Suprapubic skin (tissue), 4 donors: ENCODE results near the gene IRAK1. TPM values are rescaled to one million over a fixed set of nuclear protein-coding genes. Genes with fewer than 3 reads are reported as not detected.
A peak's percentile ranks its signal among the peaks of the same experiment; 100 is the strongest.
"Not testable (repeated sequence)": the region's sequence is repeated elsewhere in the genome, so short reads cannot be mapped to it uniquely, and the experiment has no call there.

Source experiments
- DNase-seq, 2 donors: peaks; one replicate each; pipeline ENCODE4 v3.0.0-alpha.2; 2019; ENCODE audit warnings: low spot score in 2 of 2
- H3K27ac ChIP-seq: fragments of 200-600 bp; sonication (generic); one replicate; pipeline ENCODE4 v1.5.1; 2019
- H3K27me3 ChIP-seq: fragments of 200-600 bp; sonication (generic); one replicate; pipeline ENCODE4 v1.5.1; 2019
- H3K36me3 ChIP-seq: fragments of 200-600 bp; sonication (generic); one replicate; pipeline ENCODE4 v1.5.1; 2019
- H3K4me1 ChIP-seq: fragments of 200-600 bp; sonication (generic); one replicate; pipeline ENCODE4 v1.5.1; 2019
- H3K4me3 ChIP-seq: fragments of 200-600 bp; sonication (generic); one replicate; pipeline ENCODE4 v1.5.1; 2019; ENCODE audit warnings: mild to moderate bottlenecking
- H3K9me3 ChIP-seq: fragments of 200-600 bp; sonication (generic); one replicate; pipeline ENCODE4 v1.5.1; 2019
- EP300 ChIP-seq: sonication (generic); formaldehyde crosslinking; IDR thresholded peaks from one replicate; pipeline ENCODE4 v1.6.1; 2017; ENCODE audit warnings: antibody characterized with exemption
- POLR2A ChIP-seq, 2 donors: fragments of 450-650 bp; IDR thresholded peaks; one replicate each; pipeline ENCODE4 v1.6.1; 2017; ENCODE audit warnings: antibody characterized with exemption in 2 of 2, mild to moderate bottlenecking in 2 of 2, moderate library complexity in 2 of 2
- POLR2AphosphoS5 ChIP-seq, 3 donors: sonication (generic); formaldehyde crosslinking; IDR thresholded peaks; one replicate each; pipeline ENCODE4 v1.6.1; 2017; ENCODE audit warnings: antibody characterized with exemption in 3 of 3
- WGBS: methylation state at CpG from one replicate; pipeline ENCODE4 v1.1.5; 2018; 5-methylcytosine and 5-hydroxymethylcytosine counted together
- total RNA-seq, 4 donors: library from RNA; depleted of rRNA; stranded (reverse); fragments of >200 nt; gene quantifications; one replicate each; pipeline ENCODE4 v1.1.0, GENCODE V29; 2016
- TF ChIP-seq, protein P1 (sequence below), 2 donors: fragments of 200-600 bp in 1 of 2; fragments of 450-650 bp in 1 of 2; sonication (generic) in 1 of 2; IDR thresholded peaks; one replicate each; pipeline ENCODE4 v1.5.1; 2016 to 2019; ENCODE audit warnings: antibody characterized with exemption in 2 of 2, mild to moderate bottlenecking in 1 of 2, moderate library complexity in 1 of 2

Gene IRAK1
- total RNA-seq, 4 donors from 2014 or later: 51.3 to 61.5 (median 58.3) TPM

DNA sequence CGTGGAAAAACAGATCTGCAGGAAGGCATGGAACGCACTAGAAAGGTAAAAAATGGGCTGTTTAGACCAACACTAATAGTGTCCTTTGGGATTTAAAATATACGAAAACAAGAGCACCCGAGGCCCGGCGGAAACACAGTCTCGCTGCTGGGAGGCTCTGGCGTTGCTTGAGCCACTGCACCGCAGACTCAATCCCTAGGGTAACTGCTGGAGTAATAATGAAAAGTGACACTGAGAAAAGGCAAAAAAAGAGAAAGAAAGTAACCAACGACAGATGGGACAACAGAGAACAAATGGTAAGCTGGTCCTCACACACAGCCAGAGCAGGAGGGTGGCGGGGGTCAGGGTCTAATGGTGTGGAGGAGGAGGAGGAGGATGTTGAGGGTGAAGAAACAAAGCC lies 15.4 kb downstream of the IRAK1 start:
- DNase-seq: no peak
- Histone ChIP-seq H3K4me1 (peaks cover 6% of the 10 kb centered on the region), H3K27ac (no peak overlapping the region), H3K36me3 (no peaks in the 10 kb centered on the region), H3K9me3 (no peaks in the 10 kb centered on the region), H3K4me3 (no peak overlapping the region), H3K27me3 (no peaks in the 10 kb centered on the region)
- 72% methylated on average over 11 of the region's 11 CpGs for WGBS
- TF ChIP-seq, protein P1, sequence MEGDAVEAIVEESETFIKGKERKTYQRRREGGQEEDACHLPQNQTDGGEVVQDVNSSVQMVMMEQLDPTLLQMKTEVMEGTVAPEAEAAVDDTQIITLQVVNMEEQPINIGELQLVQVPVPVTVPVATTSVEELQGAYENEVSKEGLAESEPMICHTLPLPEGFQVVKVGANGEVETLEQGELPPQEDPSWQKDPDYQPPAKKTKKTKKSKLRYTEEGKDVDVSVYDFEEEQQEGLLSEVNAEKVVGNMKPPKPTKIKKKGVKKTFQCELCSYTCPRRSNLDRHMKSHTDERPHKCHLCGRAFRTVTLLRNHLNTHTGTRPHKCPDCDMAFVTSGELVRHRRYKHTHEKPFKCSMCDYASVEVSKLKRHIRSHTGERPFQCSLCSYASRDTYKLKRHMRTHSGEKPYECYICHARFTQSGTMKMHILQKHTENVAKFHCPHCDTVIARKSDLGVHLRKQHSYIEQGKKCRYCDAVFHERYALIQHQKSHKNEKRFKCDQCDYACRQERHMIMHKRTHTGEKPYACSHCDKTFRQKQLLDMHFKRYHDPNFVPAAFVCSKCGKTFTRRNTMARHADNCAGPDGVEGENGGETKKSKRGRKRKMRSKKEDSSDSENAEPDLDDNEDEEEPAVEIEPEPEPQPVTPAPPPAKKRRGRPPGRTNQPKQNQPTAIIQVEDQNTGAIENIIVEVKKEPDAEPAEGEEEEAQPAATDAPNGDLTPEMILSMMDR (IDR thresholded peaks at IDR 0.05): no peak
- TF ChIP-seq POLR2AphosphoS5 (IDR thresholded peaks at IDR 0.05) (no peak), EP300 (no peak), POLR2A (IDR thresholded peaks at IDR 0.05) (no peak)

DNA sequence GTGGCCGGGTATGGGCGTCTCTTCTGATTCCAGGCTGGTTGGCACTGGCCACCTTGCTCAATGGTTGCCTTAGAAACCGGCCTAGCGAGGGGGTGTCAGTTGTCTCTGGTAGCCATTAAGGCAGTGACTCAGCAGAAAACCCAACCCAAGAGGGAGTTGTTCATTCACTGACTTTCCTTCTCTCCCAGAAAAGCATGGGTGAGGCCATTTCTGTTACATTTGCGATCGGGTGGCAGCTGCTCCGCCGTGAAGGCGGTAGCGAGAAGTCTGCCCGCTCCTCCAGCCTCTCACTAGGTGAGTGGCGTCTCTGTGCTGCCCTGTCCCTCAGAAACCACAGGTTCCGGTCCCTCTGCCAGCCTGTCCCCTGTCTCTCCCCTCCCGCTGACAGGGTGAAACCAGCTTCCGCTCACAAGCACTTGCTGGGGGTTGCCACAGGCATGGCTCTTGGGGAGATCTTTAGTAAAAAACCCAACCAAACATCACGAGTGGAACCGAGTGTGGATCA lies 17.4 kb downstream of the IRAK1 start:
- H3K27ac ChIP-seq: peak overlapping the region; percentile 62
- peaks cover 8% of the 10 kb centered on the region for H3K4me1 ChIP-seq
- no peak overlapping the region for H3K4me3 ChIP-seq
- no peaks in the 10 kb centered on the region for H3K27me3 ChIP-seq
- no peaks in the 10 kb centered on the region for H3K9me3 ChIP-seq
- no peak for DNase-seq
- TF ChIP-seq EP300: no peak
- TF ChIP-seq POLR2AphosphoS5 (IDR thresholded peaks at IDR 0.05): no peak
- TF ChIP-seq, protein P1 (IDR thresholded peaks at IDR 0.05): no peak
- no peak for TF ChIP-seq POLR2A (IDR thresholded peaks at IDR 0.05)
- 69% methylated on average over 17 of the region's 17 CpGs for WGBS
- H3K36me3 ChIP-seq: no peaks in the 10 kb centered on the region

DNA sequence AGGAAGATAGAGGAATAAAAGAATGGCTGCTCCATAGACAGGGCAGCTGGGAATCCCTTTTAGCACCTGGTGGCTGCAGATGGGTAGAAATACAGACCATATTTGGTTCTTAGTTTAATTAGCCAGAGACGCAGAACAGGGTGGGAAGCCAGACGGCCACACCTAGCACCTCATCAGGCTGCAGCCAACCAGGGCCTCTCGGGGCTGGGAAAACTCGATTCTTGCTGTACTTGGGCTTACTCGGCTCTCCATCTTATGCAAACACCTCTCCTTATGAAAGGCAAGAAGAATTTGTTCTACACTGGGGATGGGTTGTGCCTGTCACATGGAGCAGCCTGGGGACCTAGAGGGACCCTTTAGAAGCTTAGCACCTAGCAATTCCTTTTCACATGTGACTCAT lies 19.7 kb downstream of the IRAK1 start:
- Histone ChIP-seq H3K27ac (peak overlapping the region; percentile 65), H3K27me3 (no peaks in the 10 kb centered on the region), H3K36me3 (no peaks in the 10 kb centered on the region), H3K4me3 (no peak overlapping the region), H3K9me3 (no peaks in the 10 kb centered on the region), H3K4me1 (peaks cover 8% of the 10 kb centered on the region)
- DNase-seq: no peak
- 65% methylated on average over 5 of the region's 5 CpGs for WGBS
- TF ChIP-seq, protein P1 (IDR thresholded peaks at IDR 0.05): no peak
- TF ChIP-seq POLR2A (IDR thresholded peaks at IDR 0.05): no peak

DNA sequence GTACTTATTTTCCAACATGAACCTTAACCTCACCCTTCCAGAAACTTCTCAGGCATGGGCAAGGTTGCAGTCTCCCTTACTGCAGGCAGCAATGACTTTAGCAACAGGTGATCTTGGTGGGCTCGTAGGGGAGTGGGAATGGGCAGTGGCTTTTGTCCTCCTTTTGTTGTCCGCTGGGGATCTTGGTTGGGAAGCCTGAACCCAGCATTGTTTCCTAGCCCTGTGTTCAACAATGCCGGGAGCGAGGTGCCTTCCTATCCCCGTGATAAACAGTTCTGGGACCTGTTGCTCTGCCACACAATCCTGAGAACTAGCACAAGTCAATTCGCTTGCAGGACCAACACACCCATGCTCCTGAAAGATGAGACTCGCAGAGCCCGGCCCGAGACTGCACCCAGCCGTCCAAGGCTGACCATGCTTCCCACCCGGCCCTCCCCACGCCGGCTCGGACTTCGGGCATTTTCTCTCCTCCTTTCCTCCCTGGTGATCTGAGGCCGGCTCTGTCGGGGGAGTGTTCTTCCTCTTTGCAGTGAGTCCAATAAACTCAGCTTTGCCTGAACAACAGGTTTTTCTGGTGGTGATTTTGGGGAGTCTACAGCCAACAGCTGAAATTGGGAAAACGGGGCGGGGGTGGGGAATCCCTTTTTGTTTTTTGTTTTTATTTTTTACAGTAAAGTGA lies 20.2 kb downstream of the IRAK1 start:
- no peak for TF ChIP-seq POLR2AphosphoS5 (IDR thresholded peaks at IDR 0.05)
- no peak for TF ChIP-seq EP300
- TF ChIP-seq, protein P1 (IDR thresholded peaks at IDR 0.05): no peak
- TF ChIP-seq POLR2A (IDR thresholded peaks at IDR 0.05): no peak
- 64% methylated on average over 18 of the region's 19 CpGs for WGBS

DNA sequence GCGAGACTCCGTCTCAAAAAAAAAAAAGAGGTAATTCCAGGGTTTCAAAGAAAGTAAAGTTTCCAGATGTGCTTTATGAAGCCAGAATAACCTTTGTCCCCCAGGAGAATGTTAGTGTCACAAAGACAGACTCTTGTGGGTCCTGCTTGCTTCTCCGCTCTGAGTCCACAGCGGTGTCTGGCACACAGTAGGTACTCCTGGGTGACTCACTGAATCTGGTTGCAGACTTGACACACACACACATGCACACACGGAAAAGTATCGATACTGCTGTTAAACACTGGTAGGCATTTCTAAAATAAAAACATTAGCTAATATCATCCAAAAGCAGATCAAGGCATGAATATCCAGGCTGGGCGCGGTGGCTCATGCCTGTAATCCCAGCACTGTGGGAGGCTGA lies 24.2 kb downstream of the IRAK1 start:
- DNase-seq: no peak
- Histone ChIP-seq H3K36me3 (no peaks in the 10 kb centered on the region), H3K4me1 (peaks cover 8% of the 10 kb centered on the region), H3K4me3 (no peak overlapping the region), H3K27me3 (no peaks in the 10 kb centered on the region), H3K27ac (no peak overlapping the region), H3K9me3 (no peaks in the 10 kb centered on the region)
- TF ChIP-seq, protein P1 (IDR thresholded peaks at IDR 0.05): no peak
- TF ChIP-seq POLR2AphosphoS5 (IDR thresholded peaks at IDR 0.05): no peak
- 90% methylated on average over 8 of the region's 8 CpGs for WGBS

More for the DNA sequence above, 20.2 kb downstream of the IRAK1 start:
- no peak for DNase-seq
- Histone ChIP-seq H3K4me3 (peak overlapping the region; percentile 3), H3K27me3 (no peaks in the 10 kb centered on the region), H3K27ac (peak overlapping the region; percentile 65), H3K36me3 (no peaks in the 10 kb centered on the region), H3K9me3 (no peaks in the 10 kb centered on the region), H3K4me1 (peaks cover 8% of the 10 kb centered on the region)

DNA sequence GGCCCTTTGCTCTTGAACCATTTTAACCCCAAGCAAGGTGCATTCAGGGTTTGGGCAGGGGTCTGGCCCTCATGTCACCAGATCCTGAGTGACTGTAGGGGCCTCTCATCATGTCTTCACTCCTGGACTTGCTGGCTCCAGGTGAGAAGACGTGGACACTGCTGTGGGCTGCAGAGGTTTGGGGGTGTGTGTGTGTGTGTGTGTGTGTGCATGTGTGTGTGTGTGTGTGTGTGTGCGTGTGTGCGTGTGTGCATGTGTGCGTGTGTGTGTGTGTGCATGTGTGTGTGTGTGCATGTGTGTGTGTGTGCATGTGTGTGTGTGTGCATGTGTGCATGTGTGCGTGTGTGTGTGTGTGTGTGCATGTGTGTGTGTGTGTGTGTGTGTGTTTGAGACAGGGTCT lies 25.3 kb downstream of the IRAK1 start:
- WGBS: 47% methylated on average over 5 of the region's 5 CpGs
- H3K4me3 ChIP-seq, DNase-seq, H3K27ac ChIP-seq, H3K36me3 ChIP-seq, H3K4me1 ChIP-seq, H3K27me3 ChIP-seq, H3K9me3 ChIP-seq: not testable (repeated sequence)
